ENCODE results near the gene AMBRA1. TPM values are rescaled to one million over a fixed set of nuclear protein-coding genes. Genes with fewer than 3 reads are reported as not detected.
A peak's percentile ranks its signal among the peaks of the same experiment; 100 is the strongest.

The AMBRA1 gene
- total and polyA plus RNA-seq, 11 donors, result 5.6 to 23.5 (median 16.2) TPM

DNA sequence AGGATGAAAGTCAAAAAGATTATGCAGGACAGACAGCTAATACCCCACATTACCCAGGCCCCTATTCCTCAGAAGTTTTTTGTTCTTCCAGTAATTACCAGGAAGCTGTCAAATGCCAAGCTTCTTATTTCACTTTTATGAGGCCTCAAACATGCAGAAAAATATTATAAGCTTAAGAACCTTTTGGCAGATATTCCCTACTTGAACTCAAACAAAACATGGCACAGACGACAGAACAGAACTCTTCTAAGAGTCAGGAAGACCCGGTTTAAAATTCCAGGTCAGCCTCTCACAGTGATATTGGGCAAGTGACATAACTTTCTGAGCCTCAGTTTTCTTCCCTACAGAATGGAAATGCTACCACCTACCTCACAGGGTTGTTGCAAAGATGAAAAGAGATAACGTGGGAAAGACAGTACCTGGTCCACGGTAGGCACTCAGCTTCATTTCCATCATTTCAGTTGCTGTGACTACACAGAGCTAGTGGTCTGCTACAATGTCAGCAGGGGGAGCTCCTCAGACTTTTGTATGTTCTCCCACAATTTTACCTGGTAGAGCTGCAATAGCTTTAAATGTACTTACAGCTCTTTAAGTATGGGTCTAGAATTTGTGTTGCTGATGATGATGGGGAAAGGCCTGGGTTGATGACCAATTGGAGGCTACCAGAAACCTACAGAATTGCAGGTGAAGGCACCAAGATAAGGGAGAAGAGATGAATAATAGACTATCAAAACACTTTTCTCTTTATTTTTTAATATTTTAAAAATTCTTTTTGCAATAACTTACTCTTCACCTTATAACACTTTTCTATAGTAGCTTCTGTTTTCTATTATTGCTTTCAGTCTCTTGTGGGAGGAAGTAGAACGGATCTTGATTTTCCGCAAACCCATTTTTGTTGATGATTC lies 103.9 kb downstream of the AMBRA1 start:
- Histone ChIP-seq H3K27me3 (no peaks in the 10 kb centered on the region), H3K4me3 (no peak overlapping the region), H3K9me3 (no peaks in the 10 kb centered on the region), H3K27ac (no peak overlapping the region), H3K36me3 (peaks cover 0 to 37% (median 13%) of the 10 kb centered on the region in 9 donors), H3K4me1 (peaks cover 0 to 43% (median 29%) of the 10 kb centered on the region in 12 donors)
- TF ChIP-seq, protein P1, sequence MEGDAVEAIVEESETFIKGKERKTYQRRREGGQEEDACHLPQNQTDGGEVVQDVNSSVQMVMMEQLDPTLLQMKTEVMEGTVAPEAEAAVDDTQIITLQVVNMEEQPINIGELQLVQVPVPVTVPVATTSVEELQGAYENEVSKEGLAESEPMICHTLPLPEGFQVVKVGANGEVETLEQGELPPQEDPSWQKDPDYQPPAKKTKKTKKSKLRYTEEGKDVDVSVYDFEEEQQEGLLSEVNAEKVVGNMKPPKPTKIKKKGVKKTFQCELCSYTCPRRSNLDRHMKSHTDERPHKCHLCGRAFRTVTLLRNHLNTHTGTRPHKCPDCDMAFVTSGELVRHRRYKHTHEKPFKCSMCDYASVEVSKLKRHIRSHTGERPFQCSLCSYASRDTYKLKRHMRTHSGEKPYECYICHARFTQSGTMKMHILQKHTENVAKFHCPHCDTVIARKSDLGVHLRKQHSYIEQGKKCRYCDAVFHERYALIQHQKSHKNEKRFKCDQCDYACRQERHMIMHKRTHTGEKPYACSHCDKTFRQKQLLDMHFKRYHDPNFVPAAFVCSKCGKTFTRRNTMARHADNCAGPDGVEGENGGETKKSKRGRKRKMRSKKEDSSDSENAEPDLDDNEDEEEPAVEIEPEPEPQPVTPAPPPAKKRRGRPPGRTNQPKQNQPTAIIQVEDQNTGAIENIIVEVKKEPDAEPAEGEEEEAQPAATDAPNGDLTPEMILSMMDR (IDR thresholded peaks at IDR 0.05), result peak; percentile 26 to 66 (median 48)
- no peak for TF ChIP-seq POLR2A (IDR thresholded peaks at IDR 0.05)
- intact Hi-C loops (cut with DNase I), result loop anchor here in 8 of 10 donors (2.0 to 10.0 kb wide), 4 partner anchors 37 to 45 kb away; no protein-coding TSS in a partner anchor
- ATAC-seq (peak in 1 of 4 donors; percentile 54), DNase-seq (no peak)
- WGBS, 4 donors, result 67 to 71% (median 69%) methylated on average over 6 of the region's 6 CpGs

DNA sequence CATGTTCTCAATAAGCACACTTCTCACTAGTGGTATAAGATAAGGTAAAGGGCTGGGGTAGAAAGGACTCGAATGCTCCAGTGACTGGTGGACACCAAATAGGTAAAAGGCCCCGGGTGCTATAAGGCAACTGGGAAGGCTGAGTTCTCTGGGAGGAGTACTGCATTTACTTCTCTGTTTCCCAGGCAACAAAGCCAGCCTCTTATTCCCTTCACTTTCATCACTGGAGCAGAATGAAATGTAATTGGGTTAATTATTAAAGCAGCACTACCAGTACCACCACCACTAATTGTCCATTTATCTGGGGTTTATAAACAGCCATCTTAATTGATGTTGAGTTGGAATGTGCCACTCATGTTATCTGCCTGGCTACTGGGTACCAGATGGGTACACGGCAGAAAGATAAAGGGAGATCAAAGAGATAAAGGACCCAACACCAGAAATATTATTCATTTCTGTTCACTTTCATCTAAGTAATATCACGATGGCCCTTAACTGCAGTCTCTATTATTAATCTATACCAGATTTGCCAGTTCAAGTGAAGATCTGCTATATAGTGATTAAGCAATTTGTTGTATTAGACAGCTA lies 107.9 kb downstream of the AMBRA1 start:
- WGBS, 4 donors, result 60 to 70% (median 67%) methylated on average over 4 of the region's 4 CpGs
- Histone ChIP-seq H3K9me3 (no peaks in the 10 kb centered on the region), H3K36me3 (peaks cover 0 to 12% (median 0%) of the 10 kb centered on the region in 9 donors), H3K4me1 (peaks cover 0 to 20% (median 8%) of the 10 kb centered on the region in 12 donors), H3K27ac (no peak overlapping the region), H3K27me3 (no peaks in the 10 kb centered on the region), H3K4me3 (no peak overlapping the region)
- TF ChIP-seq, protein P1 (IDR thresholded peaks at IDR 0.05), result no peak
- no peak for TF ChIP-seq POLR2A (IDR thresholded peaks at IDR 0.05)
- DNase-seq (no peak), ATAC-seq (no peak)
- intact Hi-C loops (cut with DNase I), result loop anchor here in 1 of 10 donors (10.0 kb wide), 1 partner anchor 49 kb away; no protein-coding TSS in a partner anchor

DNA sequence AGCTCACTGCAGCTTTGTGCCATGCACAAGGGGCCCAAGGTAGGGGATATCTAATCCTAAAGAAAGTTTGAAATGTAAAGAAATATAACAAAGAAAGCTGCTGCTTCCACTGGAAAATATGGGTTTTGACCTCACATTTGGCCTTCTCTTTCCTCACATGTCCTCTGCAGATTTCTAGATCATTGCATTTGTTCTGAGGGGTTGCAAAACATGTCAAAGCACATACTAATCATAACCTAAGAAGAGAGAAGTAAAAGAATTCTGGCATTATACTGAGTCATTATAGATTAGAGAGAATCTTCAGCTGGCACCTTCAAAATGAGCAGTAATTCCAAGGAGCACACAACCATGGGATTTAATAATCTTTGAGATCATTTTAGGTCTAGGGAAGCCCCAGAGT lies 109.7 kb downstream of the AMBRA1 start:
- Histone ChIP-seq H3K4me3 (no peak overlapping the region), H3K4me1 (peaks cover 0 to 24% (median 0%) of the 10 kb centered on the region in 12 donors), H3K9me3 (no peaks in the 10 kb centered on the region), H3K36me3 (peaks cover 0 to 12% (median 0%) of the 10 kb centered on the region in 9 donors), H3K27me3 (no peaks in the 10 kb centered on the region), H3K27ac (no peak overlapping the region)
- intact Hi-C loops (cut with DNase I), result loop anchor here in 1 of 10 donors (10.0 kb wide), 1 partner anchor 51 kb away; no protein-coding TSS in a partner anchor
- no peak for TF ChIP-seq POLR2A (IDR thresholded peaks at IDR 0.05)
- TF ChIP-seq, protein P1 (IDR thresholded peaks at IDR 0.05), result no peak
- ATAC-seq (no peak), DNase-seq (no peak)

DNA sequence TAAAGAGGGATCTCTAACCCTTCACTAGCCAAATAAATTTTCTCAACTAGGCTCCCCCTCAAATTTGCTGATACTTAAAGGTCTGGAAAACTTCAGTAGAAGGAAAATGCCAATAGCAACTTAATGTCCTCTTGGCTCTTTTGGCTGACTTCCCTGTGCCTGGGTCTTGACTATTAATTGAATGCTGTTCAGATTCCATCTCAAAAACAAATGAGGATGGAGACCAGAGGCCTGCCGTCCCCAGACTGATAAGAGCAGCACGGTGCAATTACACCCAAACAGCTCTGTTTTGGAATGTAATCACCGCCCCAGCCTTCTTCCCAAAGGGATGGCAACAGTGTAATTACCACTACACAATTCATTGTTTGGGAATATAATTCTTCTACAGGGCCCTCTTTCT lies 112.9 kb downstream of the AMBRA1 start:
- TF ChIP-seq, protein P1 (IDR thresholded peaks at IDR 0.05), result no peak
- TF ChIP-seq POLR2A (IDR thresholded peaks at IDR 0.05), result no peak
- ATAC-seq, result no peak
- H3K9me3 ChIP-seq, result no peaks in the 10 kb centered on the region
- intact Hi-C loops (cut with DNase I), result loop anchor here in 1 of 10 donors (10.0 kb wide), 1 partner anchor 54 kb away; no protein-coding TSS in a partner anchor
- H3K27me3 ChIP-seq, result no peaks in the 10 kb centered on the region
- H3K4me1 ChIP-seq, result peaks cover 0 to 24% (median 0%) of the 10 kb centered on the region in 12 donors
- no peak overlapping the region for H3K4me3 ChIP-seq
- DNase-seq, result no peak
- WGBS, 4 donors, result 40 to 47% (median 43%) methylated on average over 3 of the region's 3 CpGs
- H3K36me3 ChIP-seq, result peaks cover 0 to 12% (median 0%) of the 10 kb centered on the region in 9 donors
- H3K27ac ChIP-seq, result no peak overlapping the region
